HG02884 (cell line): Measurements from ENCODE around the gene NFATC2.

ENCODE experiments used
- ATAC-seq: cut with Tn5 transposase; IDR thresholded peaks from one replicate; pipeline ENCODE4 v1.9.1; 2021; ENCODE audit warnings: mild to moderate bottlenecking, moderate library complexity; ENCODE audit not compliant: unreplicated experiment

The NFATC2 gene

GRCh38 chr20:51342510-51343236, 199.8 kb downstream of the NFATC2 start:
- no peak for ATAC-seq

GRCh38 chr20:51341581-51341980, 200.9 kb downstream of the NFATC2 start:
- ATAC-seq, result no peak

DNA sequence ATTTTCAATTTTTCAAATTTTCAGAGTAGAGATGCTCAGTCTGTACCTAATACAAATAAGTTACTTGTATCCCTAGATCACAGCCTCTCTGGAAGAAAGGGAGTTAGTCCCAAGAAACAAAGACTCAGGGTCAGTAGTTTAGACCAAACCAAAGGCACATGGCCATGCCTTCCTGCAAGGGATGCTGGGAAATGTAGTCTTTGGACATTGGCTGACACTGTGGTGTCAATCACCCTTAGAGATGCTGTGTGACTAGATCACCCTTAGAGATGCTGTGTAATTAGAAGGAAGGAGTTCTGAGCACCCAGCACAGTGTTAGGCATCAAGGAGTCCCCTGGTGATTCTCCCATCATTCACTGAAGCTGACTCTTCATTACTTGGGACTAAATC, 202.1 kb downstream of the NFATC2 start:
- ATAC-seq, result no peak

DNA sequence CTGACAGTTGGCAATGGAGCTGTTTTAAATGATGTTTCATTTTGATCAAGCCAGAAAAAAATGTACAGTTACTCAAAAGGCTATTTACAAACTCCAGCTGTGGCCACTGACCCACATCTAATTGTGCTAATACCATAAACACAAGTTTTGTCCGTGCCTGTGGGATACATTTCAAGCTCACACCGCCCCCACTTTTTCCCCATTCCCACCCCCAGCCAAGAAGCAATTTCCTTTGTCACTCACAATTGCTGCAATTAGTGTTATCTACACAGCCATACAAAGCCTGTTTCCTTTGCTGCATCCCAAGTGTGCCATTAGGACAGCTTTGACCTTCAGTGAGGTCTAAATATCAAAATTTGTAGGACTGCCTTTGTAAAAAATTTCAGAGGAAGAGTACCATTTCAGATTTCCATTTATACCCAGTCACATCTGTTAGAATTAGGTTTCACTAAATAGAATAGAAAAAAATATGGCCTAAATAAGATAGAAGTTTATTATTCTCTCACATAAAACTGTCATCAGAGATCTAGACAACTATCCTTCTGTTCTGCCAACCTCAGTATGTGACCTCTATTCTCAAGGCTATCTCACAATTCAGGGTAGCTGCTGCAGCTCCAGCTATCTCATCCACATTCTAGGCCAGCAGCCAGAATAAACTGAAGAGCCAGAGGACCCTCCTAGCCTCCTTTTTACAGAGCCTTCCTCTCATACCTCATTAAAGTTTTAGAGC, 202.6 kb downstream of the NFATC2 start:
- ATAC-seq, result no peak

DNA sequence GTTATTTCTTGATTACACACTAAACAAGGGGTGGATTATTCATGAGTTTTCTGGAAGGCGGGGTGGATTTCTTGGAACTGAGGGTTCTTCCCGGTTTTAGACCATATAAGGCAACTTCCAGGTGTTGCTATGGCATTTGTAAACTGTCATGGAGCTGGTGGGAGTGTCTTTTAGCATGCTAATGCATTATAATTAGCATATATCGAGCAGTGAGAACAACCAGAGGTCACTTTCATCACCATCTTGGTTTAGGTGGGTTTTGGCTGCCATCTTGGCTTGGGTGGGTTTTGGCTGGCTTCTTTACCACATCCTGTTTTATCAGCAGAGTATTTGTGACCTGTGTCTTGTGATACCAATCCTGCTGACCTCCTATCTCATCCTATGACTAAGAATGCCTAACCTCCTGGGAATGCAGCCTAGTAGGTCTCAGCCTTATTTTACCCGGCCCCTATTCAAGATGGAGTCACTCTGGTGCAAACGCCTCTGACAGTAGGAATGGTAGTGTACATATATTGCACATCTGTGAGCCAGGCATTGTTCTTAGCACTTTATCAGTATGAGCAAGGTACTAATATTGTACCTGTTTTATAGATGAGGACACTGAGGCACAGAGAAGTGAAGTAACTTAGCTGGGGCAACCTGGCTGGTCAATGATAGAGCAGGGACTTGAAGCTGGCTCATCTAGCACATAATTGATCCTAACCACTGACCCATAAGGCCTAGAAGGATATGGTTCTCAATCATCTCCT, 203.7 kb downstream of the NFATC2 start:
- ATAC-seq, result no peak

DNA sequence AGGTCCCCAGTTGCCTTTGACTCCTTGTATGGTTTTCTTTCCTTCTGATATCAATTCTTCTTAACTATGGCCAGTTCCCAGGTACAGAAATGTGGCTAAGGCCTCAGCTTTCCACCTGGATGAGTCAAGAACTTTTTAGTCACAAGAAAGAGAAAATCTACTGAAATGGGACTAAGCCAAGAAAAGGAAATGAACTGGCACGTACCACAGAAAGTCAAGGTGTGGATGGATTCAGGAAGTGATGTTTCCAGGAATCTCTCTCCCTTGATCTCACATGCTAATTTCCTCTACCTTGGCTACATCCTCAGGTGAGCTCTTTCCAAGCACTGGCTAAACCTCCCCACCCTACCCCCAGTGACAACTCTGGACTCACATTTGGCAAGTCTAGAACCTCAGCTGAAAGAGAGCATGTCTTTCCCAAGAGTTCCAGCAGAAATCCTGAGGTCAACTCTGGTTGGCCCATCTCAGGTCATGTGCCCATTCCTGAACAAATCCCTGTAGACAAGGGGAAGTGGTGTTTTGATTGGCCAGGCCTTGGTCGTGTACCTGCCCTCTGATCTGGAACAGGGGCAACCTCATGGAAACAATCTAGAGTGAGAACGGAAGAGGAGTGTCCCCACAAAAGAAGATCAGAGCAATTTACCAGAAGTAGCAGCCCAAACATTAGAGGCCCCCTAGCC, 205.3 kb downstream of the NFATC2 start:
- ATAC-seq, result no peak
